Measurements from ENCODE around the gene PPP1R2C. TPM values are rescaled to one million over a fixed set of nuclear protein-coding genes. Genes with fewer than 3 reads are reported as not detected.

Gene PPP1R2C
- total and polyA plus RNA-seq, 2 of the 4 experiments (the other 2 are of a cell fraction) = not detected

DNA sequence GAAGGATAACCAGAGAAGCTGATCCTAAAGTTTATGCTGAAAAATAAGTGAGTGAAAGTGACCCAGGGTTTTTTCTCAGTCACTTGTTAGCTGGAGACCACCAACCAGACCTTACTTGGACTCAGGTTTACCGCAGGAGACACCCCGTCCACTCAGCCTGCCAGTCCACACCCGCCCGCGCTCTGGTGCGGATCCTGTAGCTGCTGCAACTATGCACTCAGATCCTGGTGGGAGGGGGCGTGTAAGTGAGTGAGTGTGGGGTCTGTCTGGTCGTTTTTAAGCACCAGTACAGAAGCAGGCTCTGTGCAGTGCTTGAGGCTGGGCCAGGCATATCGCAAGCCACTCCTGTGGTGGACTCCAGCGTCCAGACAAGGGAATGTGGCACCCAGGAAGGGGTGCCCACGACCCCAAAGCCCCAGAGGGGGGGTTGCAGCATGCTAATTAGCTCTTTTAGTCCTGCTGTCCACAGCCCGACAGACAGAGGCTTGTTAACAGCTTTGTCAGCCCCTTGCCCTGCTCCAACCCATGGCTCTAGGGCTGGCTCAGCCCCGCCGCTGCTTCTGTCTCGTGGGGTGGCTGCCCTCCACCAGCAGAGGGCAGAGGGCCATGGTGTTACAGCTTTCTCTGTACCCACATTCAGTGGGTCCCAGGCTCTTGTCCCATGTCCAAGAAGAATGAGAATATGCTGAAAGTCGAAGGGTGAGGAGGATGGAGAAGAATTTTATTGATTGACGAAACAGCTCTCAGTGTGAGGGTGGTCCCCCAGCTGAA lies 40.4 kb upstream of the PPP1R2C start:
- intact Hi-C loops (cut with micrococcal nuclease) = no loop called here
- no peak overlapping the region for H3K4me2 ChIP-seq (ENCODE audit: low read depth, low read length)
- BruUV-seq (replicated peaks) = no TSS peak
- no peak overlapping the region for H2AK5ac ChIP-seq (ENCODE audit: low read depth, low read length)
- DNase-seq (no peak), ATAC-seq (ENCODE audit: low read depth) (no peak)
- no peaks in the 10 kb centered on the region for H3K79me1 ChIP-seq (ENCODE audit: low read depth in 1 of 2, low read length in 2 of 2)
- H4K8ac ChIP-seq (ENCODE audit: low read depth in 2 of 2, low read length in 2 of 2) = no peak overlapping the region
- H3K4ac ChIP-seq (ENCODE audit: low read depth, low read length) = no peak overlapping the region
- no peak overlapping the region for H3K9ac ChIP-seq (ENCODE audit: low read depth, low read length)
- no peaks in the 10 kb centered on the region for H4K20me1 ChIP-seq (ENCODE audit: insufficient read depth, low read length)
- no peak overlapping the region for H2BK120ac ChIP-seq (ENCODE audit: low read depth, low read length)
- no peak for TF ChIP-seq RAD21 (IDR thresholded peaks at IDR 0.05; ENCODE audit: low read length)
- TF ChIP-seq, protein P1, sequence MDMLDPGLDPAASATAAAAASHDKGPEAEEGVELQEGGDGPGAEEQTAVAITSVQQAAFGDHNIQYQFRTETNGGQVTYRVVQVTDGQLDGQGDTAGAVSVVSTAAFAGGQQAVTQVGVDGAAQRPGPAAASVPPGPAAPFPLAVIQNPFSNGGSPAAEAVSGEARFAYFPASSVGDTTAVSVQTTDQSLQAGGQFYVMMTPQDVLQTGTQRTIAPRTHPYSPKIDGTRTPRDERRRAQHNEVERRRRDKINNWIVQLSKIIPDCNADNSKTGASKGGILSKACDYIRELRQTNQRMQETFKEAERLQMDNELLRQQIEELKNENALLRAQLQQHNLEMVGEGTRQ (IDR thresholded peaks at IDR 0.05; ENCODE audit: low read depth, low read length) = no peak
- TF ChIP-seq RFX5 (IDR thresholded peaks at IDR 0.05; ENCODE audit: low read depth, low read length) = no peak
- no peak for TF ChIP-seq CHD1 (IDR thresholded peaks at IDR 0.05; ENCODE audit: low read depth, low read length)
- TF ChIP-seq MAFK (IDR thresholded peaks at IDR 0.05; ENCODE audit: low read depth, low read length) = no peak
- TF ChIP-seq NFE2L2 (IDR thresholded peaks at IDR 0.05; ENCODE audit: low read depth, low read length) = no peak
- no peak for TF ChIP-seq CEBPB (IDR thresholded peaks at IDR 0.05; ENCODE audit: low read depth, low read length)
- no peak for TF ChIP-seq POLR2A (IDR thresholded peaks at IDR 0.05; ENCODE audit: low read depth, low read length)
- TF ChIP-seq RCOR1 (IDR thresholded peaks at IDR 0.05; ENCODE audit: insufficient replicate concordance, low read length) = no peak
- no peak overlapping the region for H4K91ac ChIP-seq (ENCODE audit: insufficient read depth, low read depth, low read length)
- ChIA-PET POLR2A (ENCODE audit: unreplicated experiment) (no interaction called here), CTCF (no interaction called here)
- no peak overlapping the region for H3K14ac ChIP-seq (replicated peaks; ENCODE audit: low read depth, low read length)
- 42% methylated on average over 4 of the region's 17 CpGs; no CpG with 5 or more reads in 1 of the 2 experiments for WGBS, 2 experiments (ENCODE audit: extremely low coverage in 2 of 2, insufficient read length in 1 of 2)
- H3K18ac ChIP-seq (ENCODE audit: low read depth, low read length) = no peak overlapping the region
- no peaks in the 10 kb centered on the region for H3K9me1 ChIP-seq (ENCODE audit: insufficient read depth, low read length)
- H2BK15ac ChIP-seq (ENCODE audit: low read depth, low read length) = no peak overlapping the region
- no peaks in the 10 kb centered on the region for H3K27me3 ChIP-seq (ENCODE audit: control insufficient read depth, insufficient read depth, low read length)
- in situ Hi-C loops (cut with MboI; ENCODE audit: low sequenced_read_pairs) = no loop called here
- no peak overlapping the region for H4K5ac ChIP-seq (ENCODE audit: low read depth, low read length)
- H3K36me3 ChIP-seq (ENCODE audit: control insufficient read depth, insufficient read depth, low read length) = no peaks in the 10 kb centered on the region
- no peak overlapping the region for H3K56ac ChIP-seq (ENCODE audit: extremely low read depth, insufficient read depth, low read length)
- H2AK9ac ChIP-seq (replicated peaks; ENCODE audit: low read depth, low read length, poor library complexity) = no peak overlapping the region
- dilution Hi-C loops (cut with HindIII; ENCODE audit: low sequenced_read_pairs, unreplicated experiment) = no loop called here
- H2BK5ac ChIP-seq (ENCODE audit: low read depth, low read length, poor library complexity, severe bottlenecking) = no peak overlapping the region
- H3K27ac ChIP-seq (ENCODE audit: insufficient read depth, low read length) = no peak overlapping the region
- H2AFZ ChIP-seq (replicated peaks; ENCODE audit: low read length, poor library complexity) = no peak overlapping the region
- no peaks in the 10 kb centered on the region for H3K4me1 ChIP-seq (ENCODE audit: control insufficient read depth, insufficient read depth, low read length)
- no peaks in the 10 kb centered on the region; the same call in 1 of the 2 replicates for H3K9me3 ChIP-seq (ENCODE audit: control insufficient read depth, insufficient read depth, low read length)
- H3K4me3 ChIP-seq (ENCODE audit: insufficient read depth, low read depth, low read length) = no peak overlapping the region
- H3K23ac ChIP-seq (ENCODE audit: low read depth, low read length) = no peak overlapping the region
- no peak overlapping the region for H2BK20ac ChIP-seq (ENCODE audit: low read depth, low read length)
